ENCODE measurements around the gene GAL.

DNA sequence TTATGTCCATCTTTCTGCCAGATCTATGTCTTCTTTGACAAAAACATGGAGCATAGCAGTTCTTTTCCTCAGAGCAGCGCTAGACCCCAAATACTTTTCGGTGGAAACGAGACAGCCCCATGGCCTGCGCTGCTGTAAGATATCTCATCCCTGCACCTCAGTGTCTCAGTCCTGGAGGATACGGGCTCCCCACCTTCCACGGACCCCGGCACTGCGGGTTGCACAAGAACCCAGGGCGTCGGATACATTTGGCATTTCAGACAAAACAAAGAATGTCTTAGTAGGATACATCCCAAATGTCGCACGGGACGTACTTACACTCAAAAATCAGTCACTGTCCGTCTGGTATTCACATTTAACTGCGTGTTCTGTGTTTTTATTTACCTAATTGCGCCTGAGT, 9.9 kb upstream of the GAL start:
- TF ChIP-seq POLR2A (IDR thresholded peaks at IDR 0.05; ENCODE audit: low read length) (no peak), GATA1 (IDR thresholded peaks at IDR 0.05; ENCODE audit: low read depth, low read length) (no peak)
